Smooth muscle cell (in vitro differentiated cells): ENCODE measurements around the gene MTSS2. TPM values are rescaled to one million over a fixed set of nuclear protein-coding genes. Genes with fewer than 3 reads are reported as not detected.

Source experiments
- DNase-seq: peaks from one replicate; lab custom pipeline; 2025; ENCODE audit not compliant: unreplicated experiment; lab: John Stamatoyannopoulos, UW
- H2AFZ ChIP-seq: fragments of 200-600 bp; sonication (generic); 2 replicates; pipeline ENCODE4 v1.6.0; 2016; ENCODE audit warnings: antibody characterized with exemption, low read depth, mild to moderate bottlenecking
- H3F3A ChIP-seq: fragments of 200-600 bp; sonication (generic); 2 replicates; pipeline ENCODE4 v1.6.0; 2017; ENCODE audit warnings: antibody characterized with exemption, low read depth
- H3K27ac ChIP-seq: fragments of 200-600 bp; sonication (generic); 2 replicates; pipeline ENCODE4 v1.5.1; 2016; ENCODE audit warnings: low read depth, mild to moderate bottlenecking
- H3K27me3 ChIP-seq: fragments of 200-600 bp; sonication (generic); 2 replicates; pipeline ENCODE4 v1.6.1; 2016; ENCODE audit warnings: low read depth, mild to moderate bottlenecking
- H3K36me3 ChIP-seq: fragments of 200-600 bp; sonication (generic); 2 replicates; pipeline ENCODE4 v1.5.1; 2016; ENCODE audit warnings: low read depth
- H3K4me1 ChIP-seq: fragments of 200-600 bp; sonication (generic); 2 replicates; pipeline ENCODE4 v1.5.1; 2016; ENCODE audit warnings: low read depth
- H3K4me2 ChIP-seq: fragments of 200-600 bp; sonication (generic); 2 replicates; pipeline ENCODE4 v1.6.0; 2016; ENCODE audit warnings: mild to moderate bottlenecking
- H3K4me3 ChIP-seq: fragments of 200-600 bp; sonication (generic); 2 replicates; pipeline ENCODE4 v1.5.1; 2016; ENCODE audit warnings: mild to moderate bottlenecking
- H3K79me2 ChIP-seq: fragments of 200-600 bp; sonication (generic); 2 replicates; pipeline ENCODE4 v1.6.0; 2016; ENCODE audit warnings: low read depth, mild to moderate bottlenecking
- H3K9ac ChIP-seq: fragments of 200-600 bp; sonication (generic); 2 replicates; pipeline ENCODE4 v1.6.0; 2016; ENCODE audit warnings: low read depth
- H3K9me3 ChIP-seq: fragments of 200-600 bp; sonication (generic); replicated peaks from 2 replicates; pipeline ENCODE4 v1.5.1; 2016; ENCODE audit warnings: low read depth
- H4K20me1 ChIP-seq: fragments of 200-600 bp; sonication (generic); 2 replicates; pipeline ENCODE4 v1.6.0; 2016; ENCODE audit warnings: low read depth
- WGBS: methylation state at CpG from one replicate; pipeline ENCODE4 v1.1.7; 2016; ENCODE audit warnings: low lambda C conversion rate; 5-methylcytosine and 5-hydroxymethylcytosine counted together
- polyA plus RNA-seq: library from polyadenylated mRNA; unstranded; fragments of >200 nt; fragmentation: Nextera tagmentation; extraction: Ambion mirVana; gene quantifications from 2 replicates; pipeline ENCODE4 v1.2.1, GENCODE V29; 2016
- total RNA-seq: library from RNA; depleted of rRNA; stranded (reverse); fragments of >200 nt; gene quantifications from 2 replicates; pipeline ENCODE4 v1.2.3, GENCODE V29; 2014
- TF ChIP-seq, protein P1 (sequence below): fragments of 200-600 bp; sonication (generic); IDR thresholded peaks from 2 replicates; pipeline ENCODE4 v1.5.1; 2017; ENCODE audit warnings: borderline replicate concordance, mild to moderate bottlenecking, antibody characterized with exemption; ENCODE audit not compliant: insufficient read depth, poor library complexity, severe bottlenecking

The MTSS2 gene
- total and polyA plus RNA-seq, 2 experiments from 2014 or later, result 4.2 to 19.5 TPM

DNA sequence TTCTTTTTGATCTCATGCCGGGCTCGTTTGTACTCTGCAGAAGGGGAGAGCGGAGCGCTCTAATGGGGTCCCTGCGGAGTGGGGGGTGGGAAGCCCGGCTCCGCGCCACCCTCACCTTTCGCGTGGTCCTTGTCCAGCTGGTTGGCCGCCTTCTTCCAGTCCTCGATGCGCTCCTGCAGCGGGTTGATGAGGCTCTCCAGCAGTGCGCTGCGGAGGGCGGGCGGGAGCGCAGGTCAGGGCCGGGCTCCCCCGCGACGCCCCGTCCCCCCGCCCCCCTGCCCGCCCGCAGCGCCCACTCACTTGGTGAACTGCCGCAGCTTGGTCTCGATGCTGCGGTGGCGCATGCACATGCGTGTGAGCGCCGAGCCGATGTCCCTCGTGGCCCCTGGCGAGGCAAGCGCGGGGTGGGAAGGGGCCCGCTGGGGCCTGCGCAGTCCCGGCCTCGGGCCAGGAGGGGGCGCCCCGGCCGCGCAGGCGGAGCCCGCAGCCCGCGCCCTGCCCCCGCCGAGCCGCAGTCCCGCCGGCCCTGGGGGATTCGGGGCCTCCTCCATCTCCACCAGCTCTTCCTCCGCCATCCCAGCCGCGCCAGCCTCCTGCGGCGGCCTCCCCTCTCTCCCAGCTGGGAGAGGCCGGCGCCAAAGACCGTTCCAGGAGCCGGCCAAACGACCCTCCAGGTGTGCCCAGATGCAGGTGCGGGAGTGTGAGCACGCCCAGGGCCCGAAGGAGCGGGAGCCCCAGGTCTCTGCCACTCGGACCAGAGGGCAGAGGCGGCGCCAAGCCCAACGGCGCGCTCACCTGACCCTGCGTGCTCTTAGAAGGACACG, 6.0 kb downstream of the MTSS2 start:
- Histone ChIP-seq H3K79me2 (peaks cover 37% of the 10 kb centered on the region), H3K4me3 (no peak overlapping the region), H3K9ac (no peak overlapping the region), H4K20me1 (peaks cover 61% of the 10 kb centered on the region), H3K27ac (no peak overlapping the region), H3K4me1 (peaks cover 4% of the 10 kb centered on the region), H3K27me3 (no peaks in the 10 kb centered on the region), H3K9me3 (no peaks in the 10 kb centered on the region), H3K4me2 (no peak overlapping the region), H2AFZ (no peak overlapping the region), H3F3A (no peaks in the 10 kb centered on the region), H3K36me3 (no peaks in the 10 kb centered on the region)
- WGBS, result 70% methylated on average over 39 of the region's 80 CpGs
- no peak for DNase-seq
- TF ChIP-seq, protein P1, sequence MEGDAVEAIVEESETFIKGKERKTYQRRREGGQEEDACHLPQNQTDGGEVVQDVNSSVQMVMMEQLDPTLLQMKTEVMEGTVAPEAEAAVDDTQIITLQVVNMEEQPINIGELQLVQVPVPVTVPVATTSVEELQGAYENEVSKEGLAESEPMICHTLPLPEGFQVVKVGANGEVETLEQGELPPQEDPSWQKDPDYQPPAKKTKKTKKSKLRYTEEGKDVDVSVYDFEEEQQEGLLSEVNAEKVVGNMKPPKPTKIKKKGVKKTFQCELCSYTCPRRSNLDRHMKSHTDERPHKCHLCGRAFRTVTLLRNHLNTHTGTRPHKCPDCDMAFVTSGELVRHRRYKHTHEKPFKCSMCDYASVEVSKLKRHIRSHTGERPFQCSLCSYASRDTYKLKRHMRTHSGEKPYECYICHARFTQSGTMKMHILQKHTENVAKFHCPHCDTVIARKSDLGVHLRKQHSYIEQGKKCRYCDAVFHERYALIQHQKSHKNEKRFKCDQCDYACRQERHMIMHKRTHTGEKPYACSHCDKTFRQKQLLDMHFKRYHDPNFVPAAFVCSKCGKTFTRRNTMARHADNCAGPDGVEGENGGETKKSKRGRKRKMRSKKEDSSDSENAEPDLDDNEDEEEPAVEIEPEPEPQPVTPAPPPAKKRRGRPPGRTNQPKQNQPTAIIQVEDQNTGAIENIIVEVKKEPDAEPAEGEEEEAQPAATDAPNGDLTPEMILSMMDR, result peak; percentile 50

DNA sequence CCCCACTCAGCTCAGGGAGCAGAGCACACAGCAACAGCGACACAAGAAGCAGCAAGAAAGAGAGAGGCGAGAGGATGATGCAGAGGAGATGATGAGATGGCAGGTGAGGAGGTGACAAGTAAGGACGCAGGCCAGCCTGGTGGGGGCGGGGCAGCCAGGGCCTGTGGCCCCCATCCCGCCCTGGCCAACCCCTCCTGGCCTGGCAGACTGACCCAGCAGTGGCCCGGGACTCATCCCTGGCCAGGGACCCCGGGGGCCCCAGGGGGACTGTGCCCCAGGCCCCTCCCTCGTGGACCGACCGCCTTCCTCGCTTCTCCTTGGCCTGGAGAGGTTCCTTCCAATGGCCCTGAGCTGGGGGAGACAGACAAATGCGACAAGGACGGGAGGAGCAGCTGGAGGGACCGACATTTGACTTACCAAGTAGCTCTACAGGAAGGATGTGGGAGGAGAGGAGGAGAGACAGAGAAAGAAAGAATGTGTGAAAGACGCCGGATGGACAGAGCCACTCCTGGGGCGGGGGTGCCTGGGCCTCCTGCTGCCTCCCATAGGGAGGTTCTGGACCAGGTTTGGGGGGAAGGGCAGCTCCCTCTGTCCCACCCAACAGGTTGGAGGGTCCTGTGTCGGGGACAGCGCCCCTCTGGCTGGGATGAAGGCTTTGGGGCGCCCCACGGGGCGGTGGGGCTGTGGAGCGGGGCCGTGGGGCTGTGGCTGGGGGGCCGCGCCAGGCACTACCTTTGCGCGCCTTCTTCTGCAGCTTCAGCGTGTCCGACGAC, 6.8 kb downstream of the MTSS2 start:
- no peaks in the 10 kb centered on the region for H3F3A ChIP-seq
- H3K9ac ChIP-seq, result no peak overlapping the region
- H3K36me3 ChIP-seq, result no peaks in the 10 kb centered on the region
- H3K27ac ChIP-seq, result no peak overlapping the region
- 91% methylated on average over 30 of the region's 31 CpGs for WGBS
- no peaks in the 10 kb centered on the region for H3K27me3 ChIP-seq
- no peak for DNase-seq
- no peak overlapping the region for H3K4me3 ChIP-seq
- peaks cover 29% of the 10 kb centered on the region for H3K79me2 ChIP-seq
- H2AFZ ChIP-seq, result no peak overlapping the region
- H3K4me2 ChIP-seq, result no peak overlapping the region
- no peaks in the 10 kb centered on the region for H3K4me1 ChIP-seq
- peaks cover 54% of the 10 kb centered on the region for H4K20me1 ChIP-seq
- TF ChIP-seq, protein P1, result no peak
- no peaks in the 10 kb centered on the region for H3K9me3 ChIP-seq

DNA sequence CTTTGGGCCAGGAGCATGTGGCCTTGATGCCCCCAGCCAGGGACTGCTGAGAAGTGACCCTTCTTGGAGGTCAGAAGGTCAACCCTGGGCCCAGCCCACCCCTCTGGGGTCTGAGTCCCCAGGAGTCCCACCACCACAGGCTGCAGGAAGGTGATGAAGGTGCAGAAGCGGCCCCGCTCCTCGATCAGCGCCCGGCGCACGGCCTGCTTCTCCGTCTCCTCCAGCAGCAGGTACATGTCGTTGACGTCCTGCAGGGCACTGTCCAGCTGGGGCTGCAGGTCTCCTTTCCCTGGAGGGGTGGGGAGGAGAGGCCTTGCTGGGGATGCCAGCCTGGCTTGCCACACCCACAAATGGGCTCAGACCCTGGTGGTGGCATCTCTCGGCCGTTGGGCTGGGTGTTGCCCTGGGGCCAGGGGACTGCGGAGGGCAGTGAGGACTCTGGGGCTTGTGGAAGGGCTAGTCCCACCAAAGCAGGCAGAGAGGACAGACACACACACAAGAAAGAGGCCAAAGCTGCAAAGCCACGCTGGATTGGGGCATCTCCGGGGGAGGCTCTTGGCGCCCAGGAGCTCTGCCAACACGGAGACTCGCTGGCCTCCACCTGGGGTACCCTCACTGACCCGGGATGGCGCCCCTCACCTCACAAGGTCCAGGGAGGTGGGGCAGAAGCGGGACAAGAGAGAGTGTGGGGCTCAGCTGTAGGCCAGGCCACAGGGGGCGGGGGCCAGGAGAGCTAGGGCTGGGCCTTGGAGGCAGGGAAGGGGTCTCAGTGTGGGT, 7.5 kb downstream of the MTSS2 start:
- Histone ChIP-seq H4K20me1 (peaks cover 46% of the 10 kb centered on the region), H3K9ac (no peak overlapping the region), H3K9me3 (no peaks in the 10 kb centered on the region), H3K27ac (no peak overlapping the region), H3K4me1 (no peaks in the 10 kb centered on the region), H3K4me2 (no peak overlapping the region), H3K4me3 (no peak overlapping the region), H3K27me3 (no peaks in the 10 kb centered on the region), H3F3A (no peaks in the 10 kb centered on the region), H3K79me2 (peaks cover 21% of the 10 kb centered on the region), H2AFZ (no peak overlapping the region), H3K36me3 (no peaks in the 10 kb centered on the region)
- 94% methylated on average over 22 of the region's 22 CpGs for WGBS
- TF ChIP-seq, protein P1, result no peak
- no peak for DNase-seq
